ENCODE measurements around the gene NUP93.

DNA sequence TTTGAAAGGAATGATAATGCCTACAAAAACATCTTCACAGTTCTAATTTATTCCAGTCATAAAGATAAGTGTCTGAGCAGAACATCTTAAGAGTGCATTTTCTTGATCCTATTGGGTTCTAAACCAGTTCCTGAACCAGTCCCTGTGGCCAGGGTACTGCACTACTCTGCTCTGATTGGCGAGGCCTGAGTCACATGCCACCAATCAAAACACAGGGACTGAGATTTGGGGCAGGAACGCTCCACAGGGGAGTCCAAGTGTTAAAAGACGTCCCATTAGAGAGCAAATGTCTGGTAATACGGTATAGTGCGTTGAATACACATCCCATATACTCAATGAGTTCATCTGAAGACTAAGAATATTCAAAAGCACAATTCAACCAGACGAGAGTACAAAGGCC, 3.0 kb upstream of the NUP93 start:
- TF ChIP-seq, protein P1, sequence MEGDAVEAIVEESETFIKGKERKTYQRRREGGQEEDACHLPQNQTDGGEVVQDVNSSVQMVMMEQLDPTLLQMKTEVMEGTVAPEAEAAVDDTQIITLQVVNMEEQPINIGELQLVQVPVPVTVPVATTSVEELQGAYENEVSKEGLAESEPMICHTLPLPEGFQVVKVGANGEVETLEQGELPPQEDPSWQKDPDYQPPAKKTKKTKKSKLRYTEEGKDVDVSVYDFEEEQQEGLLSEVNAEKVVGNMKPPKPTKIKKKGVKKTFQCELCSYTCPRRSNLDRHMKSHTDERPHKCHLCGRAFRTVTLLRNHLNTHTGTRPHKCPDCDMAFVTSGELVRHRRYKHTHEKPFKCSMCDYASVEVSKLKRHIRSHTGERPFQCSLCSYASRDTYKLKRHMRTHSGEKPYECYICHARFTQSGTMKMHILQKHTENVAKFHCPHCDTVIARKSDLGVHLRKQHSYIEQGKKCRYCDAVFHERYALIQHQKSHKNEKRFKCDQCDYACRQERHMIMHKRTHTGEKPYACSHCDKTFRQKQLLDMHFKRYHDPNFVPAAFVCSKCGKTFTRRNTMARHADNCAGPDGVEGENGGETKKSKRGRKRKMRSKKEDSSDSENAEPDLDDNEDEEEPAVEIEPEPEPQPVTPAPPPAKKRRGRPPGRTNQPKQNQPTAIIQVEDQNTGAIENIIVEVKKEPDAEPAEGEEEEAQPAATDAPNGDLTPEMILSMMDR (IDR thresholded peaks at IDR 0.05): no peak
- TF ChIP-seq POLR2A (IDR thresholded peaks at IDR 0.05): no peak
